ENCODE data around the gene A2ML1.

- TF ChIP-seq CTCF (conservative IDR thresholded peaks at IDR 0.05 in 1 of 2, IDR thresholded peaks at IDR 0.05 in 1 of 2; ENCODE audit: low read depth in 1 of 2, low read length in 2 of 2) = no peak
- TF ChIP-seq EZH2 (IDR thresholded peaks at IDR 0.05; ENCODE audit: low read length, missing control alignments) = no peak
These were observed 36.9 kb upstream of the A2ML1 start for GRCh38 chr12:8785499-8785898.

Measured in fibroblast of lung (primary cell).